ENCODE measurements around the gene SNX10.

Gene SNX10

DNA sequence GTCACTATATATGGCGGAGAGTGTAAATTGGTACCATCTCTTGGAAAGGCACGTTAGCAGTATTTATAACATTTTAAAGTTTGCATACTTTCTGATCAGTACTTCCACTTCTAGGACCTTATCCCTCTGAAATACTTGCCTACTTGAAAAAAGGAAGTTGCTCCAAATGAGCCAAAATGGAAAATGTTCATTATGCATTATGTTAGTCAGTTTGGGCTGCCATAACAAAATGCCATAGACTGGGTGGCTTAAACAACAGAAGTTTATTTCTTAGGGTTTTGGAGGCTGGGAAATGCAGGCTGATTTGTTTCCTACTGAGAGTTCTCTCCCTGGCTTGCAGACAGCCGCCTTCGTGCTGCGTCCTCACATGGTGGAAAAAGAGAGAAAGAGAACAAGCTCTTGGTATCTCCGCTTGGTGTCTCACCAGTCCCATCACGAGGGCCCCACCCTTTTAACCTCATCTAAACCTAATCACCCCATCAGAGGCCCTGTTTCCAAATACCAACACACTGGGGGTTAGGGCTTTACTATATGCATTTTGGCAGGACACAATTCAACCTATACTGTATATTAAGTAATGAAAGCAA is 6.9 kb downstream of the SNX10 start:
- no peak for DNase-seq (ENCODE audit: low read depth)

- DNase-seq (ENCODE audit: low read depth), result no peak
These were observed 13.6 kb downstream of the SNX10 start for GRCh38 chr7:26305090-26305868.

DNA sequence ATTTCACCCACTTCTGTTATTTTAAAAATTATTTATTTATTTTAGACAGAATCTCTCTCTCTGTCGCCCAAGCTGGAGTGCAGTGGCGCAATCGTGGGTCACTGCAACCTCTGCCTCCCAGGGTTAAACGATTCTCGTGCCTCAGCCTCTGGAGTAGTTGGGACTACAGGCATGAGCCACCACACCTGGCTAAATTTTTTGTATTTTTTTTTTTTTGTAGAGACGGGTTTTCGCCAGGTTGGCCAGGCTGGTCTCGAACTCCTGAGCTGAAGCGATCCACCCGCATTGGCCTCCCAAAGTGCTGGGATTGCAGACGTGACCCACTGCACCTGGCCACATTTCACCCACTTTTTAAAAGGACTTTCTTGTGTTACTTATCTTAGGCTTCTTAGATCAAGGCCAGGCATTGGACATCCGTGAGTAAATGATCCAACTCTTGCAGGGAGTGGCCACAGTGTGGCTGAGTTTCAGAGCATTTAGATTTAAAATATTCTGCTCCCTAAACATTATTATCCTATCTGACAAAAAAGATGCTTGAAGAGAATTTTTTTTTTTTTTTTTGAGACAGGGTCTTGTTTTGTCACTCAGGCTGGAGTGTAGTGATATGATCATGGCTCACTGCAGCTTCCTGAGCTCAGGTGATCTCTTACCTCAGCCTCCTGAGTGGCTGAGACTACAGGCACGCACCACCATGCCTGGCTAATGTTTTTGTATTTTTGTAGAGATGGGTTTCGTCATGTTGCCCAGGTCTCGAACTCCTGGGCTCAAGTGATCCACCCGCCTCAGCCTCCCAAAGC is 14.4 kb downstream of the SNX10 start:
- DNase-seq (ENCODE audit: low read depth), result no peak

DNA sequence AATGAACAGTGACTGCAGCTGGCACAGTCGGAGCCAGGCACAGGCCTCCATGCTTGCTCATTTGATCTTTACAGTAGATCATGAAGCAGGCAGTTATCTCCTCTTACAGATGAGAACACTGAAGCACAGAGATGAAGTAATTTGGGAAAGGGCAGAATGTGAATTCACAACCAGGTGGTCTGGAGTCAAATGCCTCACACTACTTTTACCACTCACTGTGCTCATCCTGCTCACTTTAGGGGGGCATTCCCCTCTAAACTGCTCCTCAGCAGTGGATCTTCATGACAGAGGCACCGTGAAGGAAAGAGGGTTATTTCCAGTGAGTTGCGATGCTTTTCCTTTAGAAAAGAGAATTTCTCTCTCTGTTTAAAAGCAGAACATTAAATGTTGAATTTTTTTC is 15.1 kb downstream of the SNX10 start:
- no peak for DNase-seq (ENCODE audit: low read depth)

DNA sequence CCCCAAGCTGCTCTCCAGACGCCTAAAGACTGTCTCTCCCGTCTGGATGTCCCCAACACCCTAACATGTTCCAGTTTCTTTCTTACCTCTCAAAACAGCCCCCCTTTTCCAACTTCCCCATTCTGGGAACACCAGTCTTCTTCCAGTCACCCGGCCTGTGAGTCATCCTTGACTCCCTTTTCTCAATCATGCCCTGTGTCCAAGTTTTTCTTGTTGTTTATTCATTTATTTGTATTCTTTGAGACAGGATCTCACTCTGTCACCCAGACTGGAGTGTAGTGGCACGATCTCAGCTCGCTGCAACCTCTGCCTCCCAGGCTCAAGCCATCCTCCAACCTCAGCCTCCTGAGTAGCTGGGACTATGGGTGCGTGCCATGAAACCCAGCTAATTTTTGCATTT is 15.6 kb downstream of the SNX10 start:
- peak; percentile 57 for DNase-seq (ENCODE audit: low read depth)

DNA sequence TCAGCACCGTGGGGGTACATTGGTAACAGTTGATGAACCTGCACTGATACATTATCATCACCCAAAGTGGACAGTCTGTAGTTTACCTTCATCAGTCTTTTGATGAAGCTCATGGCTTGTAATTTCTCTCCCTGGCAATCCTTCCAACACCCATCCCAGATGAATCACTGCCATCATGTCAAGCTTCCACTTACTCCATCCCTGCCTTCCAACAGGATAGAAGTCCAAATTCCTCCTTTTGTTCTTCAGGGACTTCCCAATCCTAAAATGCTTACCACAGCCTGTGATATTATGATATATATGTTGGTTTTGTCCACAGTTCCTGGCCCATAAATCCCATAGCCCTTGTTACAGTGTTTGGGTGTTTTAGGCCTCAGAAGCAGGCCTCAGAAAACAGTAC is 16.1 kb downstream of the SNX10 start:
- no peak for DNase-seq (ENCODE audit: low read depth)

GRCh38 chr7:26308551-26308950 is 16.9 kb downstream of the SNX10 start:
- DNase-seq (ENCODE audit: low read depth), result no peak

- DNase-seq (ENCODE audit: low read depth), result no peak
These were observed 17.4 kb downstream of the SNX10 start for GRCh38 chr7:26309089-26309488.

DNA sequence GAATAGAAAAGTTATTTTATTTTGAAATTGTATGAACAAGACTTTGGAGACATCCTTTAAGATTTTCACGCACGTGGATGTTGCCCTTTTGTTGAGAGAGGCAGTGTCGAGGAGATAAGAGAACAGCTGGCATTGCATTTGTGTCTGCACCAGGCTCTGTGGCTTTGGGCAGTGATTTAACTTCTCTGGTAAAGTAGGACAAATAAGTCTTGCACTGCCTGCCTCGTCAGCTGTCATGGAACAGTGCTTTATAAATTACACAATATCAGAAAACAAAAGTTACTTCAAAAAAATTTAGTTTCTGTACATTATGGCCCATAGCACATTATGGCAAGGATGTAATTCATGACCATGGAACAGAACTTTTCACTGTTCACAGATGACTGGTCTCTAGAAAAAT is 20.1 kb downstream of the SNX10 start:
- DNase-seq (ENCODE audit: low read depth), result no peak

- DNase-seq (ENCODE audit: low read depth), result no peak
These were observed 25.5 kb downstream of the SNX10 start for GRCh38 chr7:26317211-26317610.

DNA sequence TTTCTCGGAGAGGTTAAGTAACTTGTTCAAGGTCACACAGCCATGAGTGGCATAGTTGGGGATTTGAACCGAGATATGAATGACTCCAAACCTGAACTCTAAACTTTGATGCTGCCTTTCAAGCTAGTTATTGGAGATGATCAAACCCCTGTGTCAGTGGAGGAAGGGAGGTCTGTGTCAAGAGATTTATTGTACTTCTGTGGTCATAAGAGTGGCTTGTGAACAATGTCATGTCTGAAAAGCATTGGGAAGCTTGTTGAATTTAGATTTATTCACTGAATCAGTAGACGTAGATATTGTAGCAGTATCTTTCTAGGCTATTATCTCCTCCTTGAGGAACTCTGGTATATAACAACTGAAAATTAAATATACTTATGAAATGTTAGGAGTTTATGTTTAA is 27.3 kb downstream of the SNX10 start:
- no peak for DNase-seq (ENCODE audit: low read depth)

DNA sequence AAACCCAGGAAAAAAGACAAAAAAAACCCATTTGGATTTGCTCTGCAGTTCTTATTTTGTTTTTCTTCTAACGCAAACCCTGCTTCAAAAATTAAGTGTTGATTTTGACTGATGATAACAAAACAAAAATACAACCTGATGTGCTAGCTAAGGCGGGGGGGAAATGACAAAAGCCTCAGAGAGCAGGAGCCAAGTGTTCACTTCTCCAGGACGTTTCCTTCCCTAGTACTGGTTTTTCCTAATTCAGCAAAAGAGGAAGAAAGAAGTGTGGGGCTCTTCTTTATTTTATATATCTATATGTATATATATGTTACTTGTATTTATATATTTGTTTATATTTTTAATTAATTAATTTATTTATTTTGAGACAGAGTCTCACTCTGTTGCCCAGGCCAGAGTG is 28.0 kb downstream of the SNX10 start:
- no peak for DNase-seq (ENCODE audit: low read depth)

DNA sequence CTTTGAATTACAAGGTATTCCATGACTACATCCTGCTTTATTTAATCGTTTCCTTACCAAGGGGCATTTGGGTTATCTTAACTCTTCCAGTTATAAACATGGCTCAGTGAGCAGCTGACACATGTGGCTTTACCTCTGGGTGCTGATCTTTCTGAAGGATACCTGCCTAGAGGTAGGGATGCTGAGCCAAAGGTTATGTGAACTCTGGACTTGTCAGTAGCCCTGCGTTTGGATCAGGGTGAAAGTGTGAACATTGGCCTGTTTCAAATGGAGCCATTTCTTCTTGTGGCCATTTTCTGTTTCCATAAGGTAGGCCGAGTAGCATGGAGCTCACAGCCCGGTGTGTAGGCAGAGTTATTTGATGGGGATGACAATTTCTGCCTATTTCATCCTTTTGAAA is 29.2 kb downstream of the SNX10 start:
- no peak for DNase-seq (ENCODE audit: low read depth)

DNA sequence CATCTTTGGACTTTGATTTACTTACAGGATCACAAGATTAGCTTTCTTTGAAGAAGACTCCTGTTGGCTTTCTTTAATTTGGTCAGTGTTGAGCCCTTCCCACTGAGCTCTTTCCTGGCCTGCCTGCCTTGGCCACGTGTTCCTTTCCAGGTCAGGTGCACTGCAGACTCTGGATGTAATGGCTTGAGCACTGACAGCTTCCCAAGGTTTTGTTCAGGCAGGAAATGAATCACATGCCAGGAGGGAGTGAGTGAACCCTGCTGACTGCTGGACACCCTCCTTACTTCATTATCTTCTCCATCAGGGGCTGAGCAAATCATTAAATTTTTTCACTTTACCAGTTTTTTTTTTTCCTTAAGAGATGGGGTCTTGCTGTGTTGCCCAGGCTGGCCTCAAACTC is 29.8 kb downstream of the SNX10 start:
- no peak for DNase-seq (ENCODE audit: low read depth)

DNA sequence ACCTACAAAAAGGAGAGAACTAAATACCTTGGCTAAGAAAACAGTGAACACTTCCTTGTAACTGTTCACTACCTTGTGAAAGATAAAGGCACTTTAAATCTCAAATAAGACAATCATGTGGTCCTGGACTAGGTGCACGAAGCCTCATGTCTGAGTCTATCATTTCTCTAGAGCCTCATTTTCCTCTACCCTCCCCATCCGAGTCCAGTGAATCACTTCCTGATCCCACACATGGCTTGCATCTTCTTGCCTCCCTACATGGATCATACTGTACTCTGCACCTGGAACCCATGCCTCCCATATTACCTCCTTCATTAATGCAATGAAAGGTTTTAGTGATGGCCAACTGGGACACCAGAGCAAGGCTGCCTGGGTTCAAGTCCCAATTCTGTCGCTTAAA is 34.5 kb downstream of the SNX10 start:
- DNase-seq (ENCODE audit: low read depth), result no peak

DNA sequence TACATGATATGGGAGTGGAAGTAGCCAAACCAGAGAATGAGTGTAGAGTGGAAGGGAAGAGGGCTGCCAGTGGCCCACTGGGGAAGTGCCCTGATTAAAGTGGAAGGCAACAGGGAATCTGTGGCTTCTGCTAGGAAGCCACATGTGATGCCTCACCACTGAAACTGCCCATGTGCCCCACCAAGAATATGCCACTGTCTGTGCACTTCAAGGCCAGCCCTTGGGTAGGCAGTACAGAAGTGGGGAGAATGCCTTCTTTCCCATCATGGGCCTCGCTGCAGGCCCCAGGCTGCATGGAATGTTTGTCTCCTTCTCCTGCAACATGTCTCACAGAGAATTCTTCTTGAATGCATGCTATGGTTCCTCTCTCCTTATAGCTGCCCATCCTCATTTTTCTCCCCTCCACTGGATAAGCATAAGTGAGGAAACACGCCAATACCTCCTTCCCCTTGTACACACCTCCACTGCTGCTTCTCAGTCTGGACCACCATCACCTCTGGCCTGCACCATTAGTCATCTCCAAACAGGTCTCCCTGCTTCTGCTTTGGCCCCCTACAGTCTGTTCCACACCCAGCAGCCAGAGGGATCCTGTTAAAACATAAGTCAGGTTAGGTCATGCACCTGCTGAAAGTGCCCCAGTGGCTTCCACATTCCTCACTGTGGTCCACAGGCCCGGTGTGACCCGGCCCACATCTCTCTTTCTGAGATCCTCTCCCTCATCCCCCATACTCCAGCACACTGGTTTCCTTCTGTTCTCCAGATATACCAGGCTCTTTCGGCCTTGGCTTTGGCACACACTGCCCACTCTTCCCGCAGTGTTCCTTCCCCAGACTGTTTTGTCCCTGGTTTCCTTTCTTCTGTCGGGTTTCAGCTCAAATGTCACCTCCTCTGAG is 37.1 kb downstream of the SNX10 start:
- no peak for DNase-seq (ENCODE audit: low read depth)

GRCh38 chr7:26329520-26330255 is 38.0 kb downstream of the SNX10 start:
- no peak for DNase-seq (ENCODE audit: low read depth)

- no peak for DNase-seq (ENCODE audit: low read depth)
These were observed 39.5 kb downstream of the SNX10 start for GRCh38 chr7:26331113-26331512.

DNA sequence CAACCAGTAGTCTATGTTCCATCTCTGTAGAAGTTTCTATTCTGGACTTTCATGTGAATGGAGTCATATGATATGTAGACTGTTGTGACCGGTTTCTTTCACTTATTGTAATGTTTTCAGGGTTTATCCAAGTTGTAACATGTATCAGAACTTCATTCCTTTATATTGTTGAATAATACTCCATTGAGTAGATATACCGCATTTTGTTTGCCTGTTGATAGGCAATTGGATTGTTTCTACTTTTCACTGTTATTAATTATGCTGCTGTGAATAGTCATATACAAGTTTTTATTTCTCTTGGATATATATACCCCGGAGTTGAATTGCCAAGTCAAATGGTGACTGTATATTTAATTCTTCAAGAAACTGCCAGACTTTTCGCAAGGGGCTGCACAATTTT is 40.1 kb downstream of the SNX10 start:
- no peak for DNase-seq (ENCODE audit: low read depth)

DNA sequence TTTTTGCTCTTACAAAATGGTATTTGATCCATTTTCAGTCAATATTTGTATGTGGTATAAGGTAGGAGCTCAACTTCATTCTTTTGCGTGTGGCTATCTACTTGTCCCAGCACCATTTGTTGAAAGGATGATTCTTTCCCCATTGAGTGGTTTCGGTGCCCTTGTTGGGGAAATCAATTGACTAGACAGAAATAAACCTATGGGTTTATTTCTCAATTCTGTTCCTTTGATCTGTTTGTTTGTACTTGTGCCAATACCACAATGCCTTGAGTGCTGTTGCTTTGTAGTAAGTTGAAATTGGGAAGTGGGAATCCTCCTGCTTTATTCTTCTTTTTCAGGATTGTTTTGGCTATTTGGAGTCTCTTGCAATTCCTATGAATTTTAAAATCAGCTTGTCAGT is 41.0 kb downstream of the SNX10 start:
- no peak for DNase-seq (ENCODE audit: low read depth)

DNA sequence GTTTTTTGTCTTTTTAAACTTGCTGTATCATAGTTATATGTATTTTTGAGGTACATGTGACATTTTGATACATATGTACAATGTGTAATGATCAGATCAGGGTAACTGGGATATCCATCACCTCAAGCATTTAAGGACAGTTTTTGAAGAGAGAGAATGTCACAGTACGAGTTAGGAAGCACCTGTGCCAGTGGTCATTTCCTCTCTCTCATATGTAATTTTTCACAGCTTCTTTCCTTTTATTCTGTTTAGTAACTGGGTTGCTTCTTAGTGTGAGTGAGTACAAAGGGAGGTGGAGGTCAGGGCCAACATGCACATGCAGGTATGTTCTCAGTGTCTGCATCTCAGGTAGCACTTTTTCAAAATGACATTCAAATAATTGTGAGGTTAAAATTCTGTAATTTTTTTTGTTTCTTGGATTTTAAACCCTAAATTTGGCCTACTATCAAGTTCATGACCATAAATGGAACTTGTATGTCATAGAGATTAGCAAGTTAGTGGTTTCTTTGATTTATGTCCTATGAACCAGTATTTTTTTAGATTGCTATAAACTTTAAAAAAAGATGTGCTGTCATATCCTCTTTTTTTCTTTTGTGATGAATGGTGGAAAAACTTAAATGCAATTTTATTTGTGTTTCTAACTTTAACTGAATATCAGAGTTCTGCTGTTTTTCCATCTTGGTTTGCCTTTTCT is 42.7 kb downstream of the SNX10 start:
- no peak for DNase-seq (ENCODE audit: low read depth)
